Body of pancreas (tissue), 4 donors: ENCODE data around the gene GPANK1.

Source experiments
- POLR2A ChIP-seq, 3 donors: fragments of 450-650 bp; IDR thresholded peaks; one replicate each; pipeline ENCODE4 v1.6.1; 2016; ENCODE audit warnings: antibody characterized with exemption in 3 of 3, mild to moderate bottlenecking in 2 of 3
- TF ChIP-seq, protein P1 (sequence below), 7 experiments: fragments of 450-650 bp in 4 of 7; fragments of 200-600 bp in 3 of 7; sonication (generic) in 3 of 7; IDR thresholded peaks; one replicate each; pipeline ENCODE4 v1.5.1; 2016 to 2019; ENCODE audit warnings: antibody characterized with exemption in 7 of 7

DNA sequence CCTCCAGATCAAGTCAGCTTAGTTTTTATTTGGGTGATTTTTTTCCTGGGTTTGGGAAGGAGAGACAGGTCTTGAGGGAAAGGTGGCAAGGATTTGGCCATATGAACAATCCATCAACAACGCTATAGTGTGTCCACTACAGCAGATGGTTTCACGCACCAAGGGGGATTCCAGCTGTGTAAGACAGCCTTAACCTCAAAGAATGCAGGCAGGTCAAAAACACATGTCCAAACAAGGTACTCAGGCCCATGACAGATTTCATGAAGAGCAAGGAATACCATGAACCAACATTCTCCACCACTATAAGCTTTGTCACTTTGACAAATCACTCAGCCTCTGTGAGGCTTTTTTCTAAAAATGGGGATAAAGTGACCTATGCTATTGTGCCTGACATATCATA is 47.8 kb downstream of the GPANK1 start:
- TF ChIP-seq, protein P1, sequence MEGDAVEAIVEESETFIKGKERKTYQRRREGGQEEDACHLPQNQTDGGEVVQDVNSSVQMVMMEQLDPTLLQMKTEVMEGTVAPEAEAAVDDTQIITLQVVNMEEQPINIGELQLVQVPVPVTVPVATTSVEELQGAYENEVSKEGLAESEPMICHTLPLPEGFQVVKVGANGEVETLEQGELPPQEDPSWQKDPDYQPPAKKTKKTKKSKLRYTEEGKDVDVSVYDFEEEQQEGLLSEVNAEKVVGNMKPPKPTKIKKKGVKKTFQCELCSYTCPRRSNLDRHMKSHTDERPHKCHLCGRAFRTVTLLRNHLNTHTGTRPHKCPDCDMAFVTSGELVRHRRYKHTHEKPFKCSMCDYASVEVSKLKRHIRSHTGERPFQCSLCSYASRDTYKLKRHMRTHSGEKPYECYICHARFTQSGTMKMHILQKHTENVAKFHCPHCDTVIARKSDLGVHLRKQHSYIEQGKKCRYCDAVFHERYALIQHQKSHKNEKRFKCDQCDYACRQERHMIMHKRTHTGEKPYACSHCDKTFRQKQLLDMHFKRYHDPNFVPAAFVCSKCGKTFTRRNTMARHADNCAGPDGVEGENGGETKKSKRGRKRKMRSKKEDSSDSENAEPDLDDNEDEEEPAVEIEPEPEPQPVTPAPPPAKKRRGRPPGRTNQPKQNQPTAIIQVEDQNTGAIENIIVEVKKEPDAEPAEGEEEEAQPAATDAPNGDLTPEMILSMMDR (IDR thresholded peaks at IDR 0.05): no peak
- TF ChIP-seq POLR2A (IDR thresholded peaks at IDR 0.05): no peak
